Measurements from ENCODE around the gene EME2.

EME2 gene

GRCh38 chr16:1745900-1746692 lies 26.5 kb upstream of the EME2 start:
- no peak for DNase-seq

GRCh38 chr16:1746693-1747195 lies 25.9 kb upstream of the EME2 start:
- no peak for DNase-seq

GRCh38 chr16:1747934-1748333 lies 24.7 kb upstream of the EME2 start:
- DNase-seq: no peak

DNA sequence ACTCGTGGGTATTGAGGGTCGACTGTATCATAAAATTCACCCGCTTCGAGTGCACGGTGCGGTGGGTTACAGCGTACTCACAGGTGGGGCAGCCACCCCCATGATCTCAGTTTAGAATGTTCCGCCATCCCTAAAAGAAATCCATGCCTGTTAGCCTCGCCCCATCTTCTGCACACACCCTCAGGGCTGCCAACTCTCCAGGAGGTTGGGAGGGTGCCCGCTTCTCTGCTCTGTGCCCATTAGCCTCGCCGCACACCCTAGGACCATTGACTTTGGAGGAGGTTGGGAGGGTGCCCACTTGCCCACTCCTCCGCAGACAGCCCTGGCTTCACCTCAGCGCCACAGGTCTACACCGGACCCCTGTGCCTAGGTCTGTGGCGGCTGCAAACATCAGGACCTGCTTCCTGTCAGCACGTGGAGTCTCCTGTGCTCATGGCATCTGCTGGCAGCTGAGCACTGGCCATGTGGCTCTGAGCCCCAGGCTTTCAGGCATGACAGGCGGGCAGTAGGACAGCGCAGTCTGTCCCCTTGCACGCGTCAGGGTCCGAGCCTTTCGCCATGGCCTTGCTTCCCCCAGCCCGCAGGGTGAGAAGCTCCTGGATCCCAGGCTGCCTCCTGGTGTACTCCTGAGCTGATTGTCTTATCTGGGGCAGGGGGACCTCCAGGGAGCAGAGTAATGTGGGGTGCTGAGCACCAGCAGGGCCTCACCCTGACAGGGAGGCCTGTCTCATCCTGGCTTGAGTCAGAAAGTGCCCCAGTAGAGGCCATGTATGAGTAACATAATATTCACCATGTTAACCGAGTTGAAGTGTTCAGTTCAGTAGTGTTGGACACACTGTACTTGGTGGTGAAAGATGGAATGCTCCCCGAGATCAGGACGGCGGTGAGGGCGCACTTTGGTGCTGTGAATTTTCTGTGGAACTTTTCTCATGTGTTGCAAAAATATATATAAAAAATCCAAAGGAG lies 23.2 kb upstream of the EME2 start:
- DNase-seq: no peak

GRCh38 chr16:1751946-1752345 lies 20.7 kb upstream of the EME2 start:
- no peak for DNase-seq

DNA sequence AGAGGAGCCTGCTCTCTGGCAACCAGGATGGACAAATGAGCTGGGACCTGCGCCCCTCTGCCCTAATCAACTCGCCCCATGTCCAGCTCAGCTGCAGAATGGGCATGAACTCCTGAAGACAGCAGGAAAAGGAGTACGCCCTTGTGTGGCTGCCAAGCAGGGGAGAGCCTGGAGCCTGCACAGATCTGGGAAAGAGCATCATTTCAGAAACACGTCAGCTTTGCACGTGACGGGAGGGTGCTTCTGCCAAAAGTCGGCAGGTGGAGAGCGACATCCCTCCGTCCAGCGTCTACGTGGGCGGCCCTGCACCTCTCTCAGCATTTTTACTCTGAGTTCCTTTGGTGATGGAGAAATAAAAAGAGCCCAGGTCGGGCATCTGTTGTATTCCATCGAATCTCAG lies 19.8 kb upstream of the EME2 start:
- no peak for DNase-seq

GRCh38 chr16:1754204-1754603 lies 18.4 kb upstream of the EME2 start:
- no peak for DNase-seq

DNA sequence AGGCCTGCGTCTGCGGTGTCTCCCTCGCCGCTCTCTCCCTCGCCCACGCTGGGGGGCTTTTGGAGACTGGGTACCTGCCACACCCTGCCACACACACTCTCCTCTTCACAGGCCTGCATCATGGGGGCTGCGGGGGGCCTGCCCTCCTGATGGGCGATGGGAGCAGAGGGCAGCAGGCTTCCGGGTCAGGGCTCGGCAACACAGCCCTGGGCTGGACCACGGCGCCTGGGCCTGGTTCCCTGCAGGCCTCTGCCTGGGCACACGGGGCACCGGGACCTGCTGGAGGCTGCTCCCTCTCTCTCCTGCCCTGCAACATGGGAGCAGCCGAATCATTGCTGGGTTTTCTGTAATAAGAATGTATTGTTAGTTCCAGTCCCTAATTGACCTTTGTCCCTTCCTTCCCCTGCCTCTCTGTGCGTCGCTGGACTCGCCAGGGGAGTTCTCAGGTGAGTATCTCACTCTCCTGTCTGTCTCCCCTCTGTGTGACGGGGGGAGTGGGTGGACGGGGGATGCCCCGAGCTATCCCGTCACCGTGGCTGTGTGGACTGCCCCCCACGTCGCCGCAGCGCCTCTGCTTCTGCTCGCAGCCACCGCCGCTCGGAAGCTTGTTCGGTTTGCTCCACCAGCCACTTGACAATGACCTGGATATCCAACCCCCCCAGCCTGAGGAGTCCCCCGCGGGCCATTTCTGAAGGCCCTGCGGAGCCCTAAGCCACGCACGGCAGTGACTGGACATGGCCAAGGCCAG lies 14.7 kb upstream of the EME2 start:
- DNase-seq: no peak

DNA sequence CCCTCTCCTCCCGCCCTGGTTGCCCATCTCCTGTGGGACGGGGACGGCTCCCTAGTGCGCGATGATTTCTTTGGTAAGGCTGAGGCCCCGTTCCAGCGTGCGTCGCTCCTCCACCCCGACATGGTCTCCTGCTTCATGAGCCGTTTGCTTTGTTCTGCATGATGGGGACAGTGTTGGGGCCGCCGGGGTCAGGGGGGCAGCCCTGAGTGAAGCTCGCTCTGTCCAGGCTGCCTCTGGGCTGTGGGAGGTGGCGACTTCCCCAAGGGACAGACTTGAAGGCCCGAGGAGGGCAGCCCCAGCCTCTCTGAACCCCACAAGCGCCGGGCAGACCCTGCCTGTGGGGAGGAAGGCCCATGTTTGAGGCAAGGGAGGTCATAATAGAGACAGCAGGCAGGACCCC lies 13.7 kb upstream of the EME2 start:
- DNase-seq: no peak

GRCh38 chr16:1759511-1759910 lies 13.1 kb upstream of the EME2 start:
- DNase-seq: no peak

- DNase-seq: no peak
These were observed 11.7 kb upstream of the EME2 start for GRCh38 chr16:1760911-1761310.

GRCh38 chr16:1761751-1762150 lies 10.9 kb upstream of the EME2 start:
- no peak for DNase-seq

- DNase-seq: no peak
These were observed 10.3 kb upstream of the EME2 start for GRCh38 chr16:1762196-1762878.

DNA sequence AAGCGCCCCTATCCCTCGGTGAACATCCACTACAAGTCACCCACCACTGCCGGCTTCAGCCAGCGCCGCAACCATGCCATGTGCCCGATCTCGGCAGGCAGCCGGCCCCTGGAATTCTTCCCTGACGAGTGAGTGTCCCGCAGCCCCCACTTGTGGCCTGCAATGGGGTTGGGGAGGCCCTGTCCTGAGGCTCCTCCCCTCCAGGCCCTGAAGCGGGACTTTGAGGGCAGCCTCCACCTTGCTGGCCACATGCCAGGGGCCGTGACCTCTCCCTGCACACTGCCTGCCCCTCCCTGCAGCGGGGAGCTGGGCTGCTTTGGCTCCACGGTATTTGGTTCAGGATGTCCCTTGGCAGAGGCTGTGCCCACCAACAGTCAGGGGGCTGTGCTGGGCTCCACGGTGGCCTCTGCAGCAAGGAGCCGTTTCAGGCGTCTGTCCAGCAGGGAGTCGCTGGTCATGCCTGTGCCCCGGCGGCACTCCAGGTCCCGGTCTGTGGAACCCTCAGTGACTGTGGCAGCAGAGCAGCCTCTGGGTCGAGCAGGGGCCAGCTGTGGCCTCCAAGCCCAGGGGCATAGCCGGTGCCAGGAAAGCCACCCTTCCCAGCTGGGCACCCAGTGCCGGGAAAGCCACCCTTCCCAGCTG lies 9.6 kb upstream of the EME2 start:
- DNase-seq: no peak

GRCh38 chr16:1763521-1764511 lies 8.8 kb upstream of the EME2 start:
- DNase-seq: no peak

DNA sequence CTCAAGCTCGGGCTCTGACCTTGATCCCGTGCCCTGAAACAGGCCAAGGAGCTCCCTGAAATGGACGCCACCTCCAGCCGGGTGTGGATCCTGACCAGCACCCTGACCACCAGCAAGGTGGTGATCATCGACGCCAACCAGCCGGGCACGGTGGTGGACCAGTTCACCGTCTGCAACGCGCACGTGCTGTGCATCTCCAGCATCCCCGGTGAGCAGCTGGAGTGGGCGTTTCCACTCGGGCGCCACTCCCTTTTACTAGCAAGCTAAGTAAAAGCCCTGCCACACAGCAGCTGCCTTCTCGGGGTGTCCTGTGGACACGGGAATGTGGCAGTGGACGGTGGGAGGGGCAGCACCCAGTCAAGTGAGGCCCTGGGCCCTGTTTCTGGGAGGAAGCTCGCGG lies 7.6 kb upstream of the EME2 start:
- no peak for DNase-seq

DNA sequence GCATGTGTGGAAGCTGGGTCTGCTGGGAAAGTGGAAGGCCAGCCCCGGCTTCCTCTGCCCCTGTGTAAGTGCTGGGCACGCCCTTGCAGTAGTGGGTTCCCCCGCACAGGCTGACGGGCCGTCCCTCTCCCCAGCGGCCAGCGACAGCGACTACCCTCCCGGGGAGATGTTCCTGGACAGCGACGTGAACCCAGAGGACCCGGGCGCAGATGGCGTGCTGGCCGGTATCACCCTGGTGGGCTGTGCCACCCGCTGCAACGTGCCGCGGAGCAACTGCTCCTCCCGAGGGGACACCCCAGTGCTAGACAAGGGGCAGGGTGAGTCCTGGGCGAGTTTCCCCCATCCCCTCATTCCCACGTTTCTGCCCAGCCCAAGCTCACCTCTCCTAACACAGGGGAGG lies 6.8 kb upstream of the EME2 start:
- DNase-seq: no peak

GRCh38 chr16:1766231-1766630 lies 6.4 kb upstream of the EME2 start:
- no peak for DNase-seq

GRCh38 chr16:1766701-1767100 lies 5.9 kb upstream of the EME2 start:
- DNase-seq: no peak

GRCh38 chr16:1767116-1767994 lies 5.3 kb upstream of the EME2 start:
- no peak for DNase-seq
